ENCODE measurements around the gene OR51G1. TPM values are rescaled to one million over a fixed set of nuclear protein-coding genes. Genes with fewer than 3 reads are reported as not detected.

The OR51G1 gene
- total RNA-seq, 1 experiment from 2014 or later: not detected

Other genes starting within 250 kb of the OR51G1 start
- 0.20 TPM in 1 of 2 replicates, not detected in the other for gene OR51E2, start 226.5 kb downstream of the OR51G1 start, total RNA-seq (2014; rRNA removed; shearing (Covaris generic))
- not detected in 2 replicates for gene MMP26, start 219.6 kb downstream of the OR51G1 start, total RNA-seq (2014; rRNA removed; shearing (Covaris generic))
- gene OR51F1, start 154.4 kb downstream of the OR51G1 start, total RNA-seq (2014; rRNA removed; shearing (Covaris generic)): not detected in 2 replicates
- gene OR52R1, start 120.0 kb downstream of the OR51G1 start, total RNA-seq (2014; rRNA removed; shearing (Covaris generic)): not detected in 2 replicates
- not detected in 2 replicates for gene OR51F2, start 103.0 kb downstream of the OR51G1 start, total RNA-seq (2014; rRNA removed; shearing (Covaris generic))
- gene OR51S1, start 75.1 kb downstream of the OR51G1 start, total RNA-seq (2014; rRNA removed; shearing (Covaris generic)): not detected in 2 replicates
- not detected in 2 replicates for gene OR51T1, start 42.4 kb downstream of the OR51G1 start, total RNA-seq (2014; rRNA removed; shearing (Covaris generic))
- gene OR51A7, start 20.6 kb downstream of the OR51G1 start, total RNA-seq (2014; rRNA removed; shearing (Covaris generic)): not detected in 2 replicates
- gene OR51G2, start 5.0 kb downstream of the OR51G1 start, total RNA-seq (2014; rRNA removed; shearing (Covaris generic)): 0.23 TPM in 1 of 2 replicates, not detected in the other
- gene OR51A4, start 23.3 kb upstream of the OR51G1 start, total RNA-seq (2014; rRNA removed; shearing (Covaris generic)): not detected in 2 replicates
- not detected in 2 replicates for gene OR51A2, start 31.4 kb upstream of the OR51G1 start, total RNA-seq (2014; rRNA removed; shearing (Covaris generic))
- not detected in 2 replicates for gene OR51L1, start 70.5 kb upstream of the OR51G1 start, total RNA-seq (2014; rRNA removed; shearing (Covaris generic))
- gene OR52J3, start 122.2 kb upstream of the OR51G1 start, total RNA-seq (2014; rRNA removed; shearing (Covaris generic)): not detected in 2 replicates
- gene OR52E2, start 135.3 kb upstream of the OR51G1 start, total RNA-seq (2014; rRNA removed; shearing (Covaris generic)): not detected in 2 replicates
- gene OR52E1, start 145.2 kb upstream of the OR51G1 start, total RNA-seq (2014; rRNA removed; shearing (Covaris generic)): not detected in 2 replicates
- gene OR52A5, start 214.0 kb upstream of the OR51G1 start, total RNA-seq (2014; rRNA removed; shearing (Covaris generic)): not detected in 2 replicates
- gene OR52A1, start 230.4 kb upstream of the OR51G1 start, total RNA-seq (2014; rRNA removed; shearing (Covaris generic)): not detected in 2 replicates

All from HT-29 (cell line).